Mesendoderm (in vitro differentiated cells): Measurements from ENCODE around the gene LASP1.

ENCODE experiments used
- DNase-seq: peaks from one replicate; pipeline ENCODE4 v3.0.0; 2013
- H2AK5ac ChIP-seq: 2 replicates; pipeline ENCODE4 v1.6.1; 2013; ENCODE audit warnings: low read length, inconsistent platforms
- H2BK120ac ChIP-seq: 2 replicates; pipeline ENCODE4 v1.6.1; 2013; ENCODE audit warnings: low read depth, mild to moderate bottlenecking, low read length, moderate library complexity, mixed read lengths
- H2BK15ac ChIP-seq: replicated peaks from 2 replicates; pipeline ENCODE4 v1.6.1; 2013; ENCODE audit warnings: low read depth, mild to moderate bottlenecking, moderate library complexity
- H2BK5ac ChIP-seq: 2 replicates; pipeline ENCODE4 v1.6.1; 2013; ENCODE audit warnings: low read length, inconsistent platforms
- H3K18ac ChIP-seq: 2 replicates; pipeline ENCODE4 v1.6.1; 2013; ENCODE audit warnings: mild to moderate bottlenecking, low read length, mixed read lengths
- H3K23ac ChIP-seq: one replicate; pipeline ENCODE4 v1.6.1; 2013; ENCODE audit warnings: low read length
- H3K27ac ChIP-seq: 2 replicates; pipeline ENCODE4 v1.5.1; 2013; ENCODE audit warnings: low read depth, mild to moderate bottlenecking, inconsistent platforms, low read length, moderate library complexity
- H3K27me3 ChIP-seq: 2 replicates; pipeline ENCODE4 v1.6.1; 2013; ENCODE audit warnings: low read length, control low read depth, mild to moderate bottlenecking, inconsistent platforms; ENCODE audit not compliant: insufficient read depth, poor library complexity
- H3K36me3 ChIP-seq: 2 replicates; pipeline ENCODE4 v1.6.1; 2013; ENCODE audit warnings: low read length, inconsistent platforms; ENCODE audit not compliant: control insufficient read depth, insufficient read depth
- H3K4ac ChIP-seq: one replicate; pipeline ENCODE4 v1.6.1; 2013; ENCODE audit warnings: low read depth, mild to moderate bottlenecking, low read length, moderate library complexity
- H3K4me1 ChIP-seq: 2 replicates; pipeline ENCODE4 v1.6.1; 2013; ENCODE audit warnings: low read depth, low read length, inconsistent platforms; ENCODE audit not compliant: control insufficient read depth
- H3K4me2 ChIP-seq: 2 replicates; pipeline ENCODE4 v1.6.1; 2013; ENCODE audit warnings: low read length
- H3K4me3 ChIP-seq: 2 replicates; pipeline ENCODE4 v1.5.1; 2013; ENCODE audit warnings: mild to moderate bottlenecking, low read length
- H3K56ac ChIP-seq: one replicate; pipeline ENCODE4 v1.6.1; 2013; ENCODE audit warnings: low read length
- H3K79me1 ChIP-seq: 2 replicates; pipeline ENCODE4 v1.6.1; 2013; ENCODE audit warnings: low read length, inconsistent platforms
- H3K79me2 ChIP-seq: 2 replicates; pipeline ENCODE4 v1.6.1; 2013; ENCODE audit warnings: mild to moderate bottlenecking, low read length; ENCODE audit not compliant: control insufficient read depth, insufficient read depth
- H3K9ac ChIP-seq: 2 replicates; pipeline ENCODE4 v1.6.1; 2013; ENCODE audit warnings: low read length, inconsistent platforms
- H4K5ac ChIP-seq: one replicate; pipeline ENCODE4 v1.6.1; 2013; ENCODE audit warnings: low read length
- H4K8ac ChIP-seq: one replicate; pipeline ENCODE4 v1.6.1; 2013; ENCODE audit warnings: low read depth, mild to moderate bottlenecking, control low read depth, low read length, moderate library complexity
- WGBS: extraction: QIAGEN DNeasy Blood & Tissue Kit; methylation state at CpG from one replicate; pipeline ENCODE4 v1.1.7; 2013; ENCODE audit warnings: low lambda C conversion rate, missing lambda C conversion rate; ENCODE audit not compliant: insufficient coverage; ENCODE audit errors: extremely low coverage; 5-methylcytosine and 5-hydroxymethylcytosine counted together

LASP1 gene

DNA sequence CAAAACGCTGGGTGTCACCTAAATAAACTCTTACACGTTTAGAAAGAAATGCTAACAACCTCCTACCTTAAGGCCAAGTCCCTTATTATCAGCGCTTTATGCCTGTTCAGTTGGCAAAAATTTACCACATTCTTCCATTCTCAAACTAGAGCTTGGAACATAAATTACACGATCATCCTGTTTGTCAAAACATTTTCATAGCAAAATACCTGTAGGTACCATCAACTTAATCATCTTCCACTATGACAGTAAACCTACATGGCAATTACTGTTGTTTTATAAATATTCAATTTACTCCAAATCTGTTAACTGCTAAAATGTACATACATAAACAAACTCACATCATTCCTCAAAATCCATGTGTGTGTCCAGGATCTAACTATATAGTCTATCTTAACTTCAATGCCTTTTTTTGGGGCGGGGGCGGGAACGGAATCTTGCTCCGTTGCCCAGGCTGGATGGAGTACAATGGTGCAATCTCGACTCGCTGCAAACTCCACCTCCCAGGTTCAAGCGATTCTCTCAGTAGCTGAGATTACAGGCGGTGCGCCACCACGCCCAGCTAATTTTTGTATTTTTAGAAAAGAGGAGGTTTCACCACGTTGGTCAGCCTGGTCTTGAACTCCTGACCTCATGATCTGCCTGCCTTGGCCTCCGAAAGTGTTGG, 20.8 kb upstream of the LASP1 start:
- peaks cover 27% of the 10 kb centered on the region for H3K36me3 ChIP-seq
- no peak overlapping the region for H3K56ac ChIP-seq
- no peak overlapping the region for H4K5ac ChIP-seq
- H2BK120ac ChIP-seq, result no peak overlapping the region
- H3K4ac ChIP-seq, result no peak overlapping the region
- H3K79me2 ChIP-seq, result peaks cover 34% of the 10 kb centered on the region
- no peak for DNase-seq
- H3K4me3 ChIP-seq, result no peak overlapping the region
- H3K9ac ChIP-seq, result no peak overlapping the region
- no peak overlapping the region for H3K18ac ChIP-seq
- H3K27me3 ChIP-seq, result no peaks in the 10 kb centered on the region
- no peak overlapping the region for H2AK5ac ChIP-seq
- H4K8ac ChIP-seq, result no peak overlapping the region
- H3K23ac ChIP-seq, result no peak overlapping the region
- no peak overlapping the region for H2BK15ac ChIP-seq
- no peak overlapping the region for H2BK5ac ChIP-seq
- WGBS, result no CpG with 5 or more reads among the region's 16 CpGs
- no peak overlapping the region for H3K27ac ChIP-seq
- H3K79me1 ChIP-seq, result peaks cover 10% of the 10 kb centered on the region
- no peak overlapping the region for H3K4me2 ChIP-seq
- H3K4me1 ChIP-seq, result peaks cover 4% of the 10 kb centered on the region

DNA sequence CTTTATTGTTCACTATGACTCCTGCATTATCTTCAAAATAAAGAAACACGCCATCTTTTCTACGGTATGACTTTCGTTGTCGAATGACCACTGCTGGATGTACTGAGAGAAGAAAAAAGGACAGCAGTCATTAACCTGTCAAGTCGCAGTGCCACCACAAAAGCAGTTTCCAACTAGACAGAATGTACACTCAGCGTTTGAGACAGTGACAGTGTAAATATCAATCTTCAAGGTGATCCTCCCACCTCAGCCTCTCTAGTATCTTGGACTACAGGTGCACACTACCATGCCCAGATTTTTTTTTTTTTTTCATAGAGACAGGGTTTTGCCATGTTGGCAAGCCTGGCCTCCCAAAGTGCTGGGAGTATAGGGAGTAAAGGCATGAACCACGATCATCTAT, 19.5 kb upstream of the LASP1 start:
- no peak overlapping the region for H3K56ac ChIP-seq
- no CpG with 5 or more reads among the region's 7 CpGs for WGBS
- H4K5ac ChIP-seq, result no peak overlapping the region
- no peak overlapping the region for H2BK15ac ChIP-seq
- no peak overlapping the region for H2BK5ac ChIP-seq
- no peak overlapping the region for H3K4me3 ChIP-seq
- H2AK5ac ChIP-seq, result no peak overlapping the region
- H3K36me3 ChIP-seq, result peaks cover 27% of the 10 kb centered on the region
- no peak overlapping the region for H3K18ac ChIP-seq
- no peak overlapping the region for H4K8ac ChIP-seq
- no peak for DNase-seq
- no peak overlapping the region for H3K4me2 ChIP-seq
- no peak overlapping the region for H2BK120ac ChIP-seq
- H3K27me3 ChIP-seq, result no peaks in the 10 kb centered on the region
- H3K23ac ChIP-seq, result no peak overlapping the region
- peaks cover 34% of the 10 kb centered on the region for H3K79me2 ChIP-seq
- H3K4me1 ChIP-seq, result peaks cover 4% of the 10 kb centered on the region
- peaks cover 10% of the 10 kb centered on the region for H3K79me1 ChIP-seq
- H3K4ac ChIP-seq, result no peak overlapping the region
- no peak overlapping the region for H3K27ac ChIP-seq
- peak overlapping the region; percentile 100 for H3K9ac ChIP-seq

DNA sequence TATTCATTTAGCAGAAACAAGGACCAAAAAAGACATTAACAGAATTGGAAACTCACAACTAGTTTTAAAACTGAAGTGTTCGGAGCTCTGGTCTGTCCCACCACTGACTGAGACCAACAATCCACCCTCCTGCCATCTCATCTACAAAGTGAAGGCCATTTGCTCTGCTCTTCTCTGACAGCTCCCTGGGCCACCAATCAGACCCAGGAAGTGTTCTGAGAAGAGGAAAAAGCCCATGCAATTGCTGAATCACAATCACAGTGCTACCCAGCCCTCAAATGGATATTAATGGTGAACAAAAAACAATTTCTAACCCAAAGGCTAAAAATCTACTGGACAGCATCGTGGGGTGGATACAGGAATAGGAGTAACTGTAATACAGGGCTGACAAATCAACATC, 18.4 kb upstream of the LASP1 start:
- peak overlapping the region; percentile 100 for H3K4me2 ChIP-seq
- no peak overlapping the region for H2AK5ac ChIP-seq
- H3K4ac ChIP-seq, result no peak overlapping the region
- H3K4me1 ChIP-seq, result peaks cover 4% of the 10 kb centered on the region
- no peak overlapping the region for H2BK120ac ChIP-seq
- H4K8ac ChIP-seq, result no peak overlapping the region
- no peak overlapping the region for H2BK5ac ChIP-seq
- H3K9ac ChIP-seq, result peak overlapping the region; percentile 100
- no peak overlapping the region for H3K18ac ChIP-seq
- no peak overlapping the region for H3K27ac ChIP-seq
- peaks cover 27% of the 10 kb centered on the region for H3K36me3 ChIP-seq
- H2BK15ac ChIP-seq, result no peak overlapping the region
- no peaks in the 10 kb centered on the region for H3K27me3 ChIP-seq
- DNase-seq, result no peak
- peak overlapping the region; percentile 100 for H3K56ac ChIP-seq
- no peak overlapping the region for H4K5ac ChIP-seq
- peaks cover 10% of the 10 kb centered on the region for H3K79me1 ChIP-seq
- H3K4me3 ChIP-seq, result peak overlapping the region; percentile 100
- WGBS, result no CpG with 5 or more reads among the region's 2 CpGs
- peaks cover 34% of the 10 kb centered on the region for H3K79me2 ChIP-seq
- H3K23ac ChIP-seq, result no peak overlapping the region

- Histone ChIP-seq H3K79me1 (peaks cover 10% of the 10 kb centered on the region), H3K27me3 (no peaks in the 10 kb centered on the region), H4K5ac (peak overlapping the region; percentile 97), H3K56ac (peak overlapping the region; percentile 100), H2BK5ac (peak overlapping the region; percentile 94), H3K79me2 (peaks cover 34% of the 10 kb centered on the region), H3K4me2 (peak overlapping the region; percentile 100), H3K4me3 (peak overlapping the region; percentile 100), H2BK15ac (no peak overlapping the region), H3K27ac (peak overlapping the region; percentile 34), H2AK5ac (peak overlapping the region; percentile 100), H3K18ac (peak overlapping the region; percentile 94), H3K4me1 (peaks cover 4% of the 10 kb centered on the region), H3K36me3 (peaks cover 26% of the 10 kb centered on the region), H4K8ac (no peak overlapping the region), H3K9ac (peak overlapping the region; percentile 100), H2BK120ac (no peak overlapping the region), H3K23ac (peak overlapping the region; percentile 66), H3K4ac (no peak overlapping the region)
- no CpG with 5 or more reads among the region's 19 CpGs for WGBS
- peak; percentile 60 for DNase-seq
These were observed 17.0 kb upstream of the LASP1 start for GRCh38 chr17:38852771-38853291.

DNA sequence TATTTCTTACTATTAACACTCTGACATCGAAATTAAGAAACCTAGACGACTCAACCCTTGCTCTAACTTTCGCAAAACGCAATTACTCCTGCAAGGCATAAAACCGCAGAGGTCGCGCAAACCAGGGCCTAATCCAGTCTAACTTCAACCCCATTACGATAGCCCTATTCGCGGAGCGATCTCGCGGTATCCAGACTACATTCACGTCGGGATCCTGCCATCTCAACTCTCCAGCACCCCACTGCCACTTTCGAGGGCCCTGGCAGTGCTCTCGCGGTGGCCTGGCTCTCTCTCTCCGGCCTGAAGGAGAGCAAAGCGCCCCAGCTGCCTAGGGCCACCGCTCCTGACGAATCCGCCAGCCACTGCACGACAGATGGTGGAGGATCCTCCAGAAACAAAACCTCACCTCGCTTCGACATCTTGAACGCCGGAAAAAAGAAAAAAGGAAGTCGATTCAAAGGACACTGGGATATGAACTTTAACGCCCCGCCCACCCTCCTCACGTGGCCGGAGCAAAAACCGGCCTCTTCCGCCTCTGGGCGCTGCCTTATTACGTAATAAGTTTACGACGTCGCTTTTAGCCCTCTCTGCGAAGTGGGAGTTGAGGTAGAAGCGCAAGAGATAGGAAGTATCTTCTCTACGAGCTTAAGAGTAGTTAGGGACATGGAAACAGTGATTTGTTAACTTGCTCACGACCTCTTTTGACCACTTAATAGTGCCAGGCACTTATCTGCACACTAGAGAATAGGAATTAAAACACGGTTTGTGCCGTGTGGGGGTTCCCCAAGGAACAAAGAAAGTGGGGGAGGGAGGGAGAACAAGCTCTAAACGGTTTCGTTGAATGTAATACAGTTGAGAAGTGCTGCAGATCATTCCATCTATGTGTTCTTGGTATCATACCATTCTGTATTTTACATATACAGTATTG, 16.3 kb upstream of the LASP1 start, which contains the start of gene RPL23:
RPL23 (minus strand) TSS at position 430 of the 928 bp plus-strand sequence; CDS start at position 419, 11 bp downstream.
- peak; percentile 99 for DNase-seq
- peak within 1 kb of the TSS; percentile 94 for H4K8ac ChIP-seq

More for the DNA sequence above, 16.3 kb upstream of the LASP1 start, which contains the start of gene RPL23:
- peak within 1 kb of the TSS; percentile 100 for H3K56ac ChIP-seq
- H3K79me2 ChIP-seq, result peaks cover 34% of the 10 kb centered on the region
- peak within 1 kb of the TSS; percentile 100 for H3K4me2 ChIP-seq
- peak within 1 kb of the TSS; percentile 100 for H3K4me3 ChIP-seq
- peaks cover 22% of the 10 kb centered on the region for H3K36me3 ChIP-seq
- H3K4ac ChIP-seq, result peak within 1 kb of the TSS; percentile 39
- H3K18ac ChIP-seq, result peak within 1 kb of the TSS; percentile 94
- peak within 1 kb of the TSS; percentile 97 for H4K5ac ChIP-seq
- H2BK15ac ChIP-seq, result no peak within 1 kb of the TSS
- no peaks in the 10 kb centered on the region for H3K27me3 ChIP-seq
- no CpG with 5 or more reads among the region's 48 CpGs for WGBS
- peak within 1 kb of the TSS; percentile 100 for H2AK5ac ChIP-seq
- peak within 1 kb of the TSS; percentile 66 for H3K23ac ChIP-seq
- peak within 1 kb of the TSS; percentile 100 for H3K9ac ChIP-seq
- H2BK120ac ChIP-seq, result no peak within 1 kb of the TSS
- H3K79me1 ChIP-seq, result peaks cover 10% of the 10 kb centered on the region
- peaks cover 4% of the 10 kb centered on the region for H3K4me1 ChIP-seq
- H3K27ac ChIP-seq, result peak within 1 kb of the TSS; percentile 76
- peak within 1 kb of the TSS; percentile 94 for H2BK5ac ChIP-seq
